Progenitor cell of endocrine pancreas (in vitro differentiated cells): ENCODE results near the gene SLC35E2B. TPM values are rescaled to one million over a fixed set of nuclear protein-coding genes. Genes with fewer than 3 reads are reported as not detected.
"Not testable (repeated sequence)": the region's sequence is repeated elsewhere in the genome, so short reads cannot be mapped to it uniquely, and the experiment has no call there.

Experiments
- DNase-seq: peaks from one replicate; pipeline ENCODE4 v3.0.0; 2021; ENCODE audit warnings: low spot score; ENCODE audit not compliant: unreplicated experiment
- H3K27ac Mint-ChIP-seq: 2 replicates; pipeline ENCODE4 v1.8.0; 2021; ENCODE audit warnings: mild to moderate bottlenecking, moderate library complexity, mixed read lengths
- H3K27me3 Mint-ChIP-seq: 2 replicates; pipeline ENCODE4 v1.8.0; 2021; ENCODE audit warnings: mixed read lengths
- H3K36me3 Mint-ChIP-seq: 2 replicates; pipeline ENCODE4 v1.8.0; 2022; ENCODE audit warnings: mixed read lengths; ENCODE audit not compliant: insufficient read depth
- H3K4me1 Mint-ChIP-seq: 2 replicates; pipeline ENCODE4 v1.8.0; 2021; ENCODE audit warnings: low read depth, mixed read lengths
- H3K4me3 Mint-ChIP-seq: 2 replicates; pipeline ENCODE4 v1.8.0; 2021; ENCODE audit warnings: low read depth, mild to moderate bottlenecking, moderate library complexity, mixed read lengths
- H3K9me3 Mint-ChIP-seq: 2 replicates; pipeline ENCODE4 v1.8.0; 2021; ENCODE audit warnings: low read depth, mixed read lengths
- CTCF ChIP-seq: fragments of 200-600 bp; sonication (generic); IDR thresholded peaks from one replicate; pipeline ENCODE4 v1.5.0; 2021; ENCODE audit warnings: antibody characterized with exemption, mild to moderate bottlenecking; ENCODE audit not compliant: unreplicated experiment
- total RNA-seq: library from RNA; stranded (reverse); gene quantifications from 2 replicates; pipeline ENCODE4 v1.2.1, GENCODE V29; 2021

The SLC35E2B gene
- total RNA-seq, 1 donor from 2014 or later, result 123 TPM

GRCh38 chr1:1640081-1640480, 52.5 kb downstream of the SLC35E2B start:
- not testable (repeated sequence) for H3K4me1 Mint-ChIP-seq, H3K9me3 Mint-ChIP-seq, H3K4me3 Mint-ChIP-seq, H3K27me3 Mint-ChIP-seq, H3K36me3 Mint-ChIP-seq, H3K27ac Mint-ChIP-seq, DNase-seq

GRCh38 chr1:1639368-1639767, 53.2 kb downstream of the SLC35E2B start:
- not testable (repeated sequence) for H3K4me1 Mint-ChIP-seq, H3K27me3 Mint-ChIP-seq, DNase-seq, H3K27ac Mint-ChIP-seq, H3K36me3 Mint-ChIP-seq, H3K4me3 Mint-ChIP-seq, H3K9me3 Mint-ChIP-seq

DNA sequence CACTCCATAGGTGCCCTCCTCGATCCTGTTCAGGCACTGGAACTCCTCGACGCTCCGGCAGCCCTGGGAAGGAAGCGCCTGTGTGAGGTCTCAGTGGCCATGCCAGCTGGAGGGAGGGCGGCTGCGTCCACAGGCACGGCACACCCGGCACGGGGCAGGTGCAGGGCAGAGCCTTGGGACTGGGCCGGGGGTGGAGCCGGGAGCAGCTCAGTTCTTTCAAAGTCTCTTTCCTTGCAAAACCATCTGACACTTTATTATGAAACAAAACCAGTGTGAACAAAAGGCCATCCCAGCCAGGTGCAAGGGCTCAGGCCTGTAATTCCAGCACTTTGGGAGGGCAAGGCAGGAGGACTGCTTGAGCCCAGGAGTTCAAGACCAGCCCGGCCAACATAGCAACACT, 54.1 kb downstream of the SLC35E2B start:
- not testable (repeated sequence) for H3K4me1 Mint-ChIP-seq, DNase-seq, H3K27me3 Mint-ChIP-seq, H3K4me3 Mint-ChIP-seq, H3K27ac Mint-ChIP-seq, H3K9me3 Mint-ChIP-seq, H3K36me3 Mint-ChIP-seq

GRCh38 chr1:1637479-1637875, 55.1 kb downstream of the SLC35E2B start:
- H3K36me3 Mint-ChIP-seq, H3K9me3 Mint-ChIP-seq, H3K27me3 Mint-ChIP-seq, H3K4me1 Mint-ChIP-seq, H3K27ac Mint-ChIP-seq, H3K4me3 Mint-ChIP-seq, DNase-seq: not testable (repeated sequence)

- H3K4me3 Mint-ChIP-seq, result not testable (repeated sequence)
These were observed 55.7 kb downstream of the SLC35E2B start for GRCh38 chr1:1636621-1637478.

DNA sequence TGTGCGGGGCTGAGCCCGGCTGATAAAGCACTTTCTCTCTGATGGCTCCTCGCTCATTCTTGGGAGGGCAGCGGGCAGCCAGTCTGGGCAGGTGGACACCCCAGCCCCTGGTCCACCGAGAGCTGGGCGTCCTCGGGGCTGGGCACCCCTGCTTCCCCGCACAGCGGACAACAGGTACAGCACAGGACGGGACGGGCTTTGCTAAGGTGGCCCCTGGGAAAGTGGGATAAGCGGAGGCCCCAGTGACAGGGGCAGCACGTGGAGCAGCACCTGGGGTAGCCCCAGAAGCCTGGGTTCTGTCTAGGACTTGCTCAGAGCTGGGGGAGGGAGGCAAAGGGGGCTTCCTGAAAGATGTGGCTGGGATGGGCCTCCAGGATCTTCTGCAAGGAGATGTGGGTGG, 58.0 kb downstream of the SLC35E2B start:
- H3K9me3 Mint-ChIP-seq, H3K4me3 Mint-ChIP-seq, DNase-seq: not testable (repeated sequence)

More at GRCh38 chr1:1636621-1637478, 55.7 kb downstream of the SLC35E2B start:
- H3K9me3 Mint-ChIP-seq, H3K4me1 Mint-ChIP-seq, H3K36me3 Mint-ChIP-seq, H3K27ac Mint-ChIP-seq, H3K27me3 Mint-ChIP-seq, DNase-seq: not testable (repeated sequence)

DNA sequence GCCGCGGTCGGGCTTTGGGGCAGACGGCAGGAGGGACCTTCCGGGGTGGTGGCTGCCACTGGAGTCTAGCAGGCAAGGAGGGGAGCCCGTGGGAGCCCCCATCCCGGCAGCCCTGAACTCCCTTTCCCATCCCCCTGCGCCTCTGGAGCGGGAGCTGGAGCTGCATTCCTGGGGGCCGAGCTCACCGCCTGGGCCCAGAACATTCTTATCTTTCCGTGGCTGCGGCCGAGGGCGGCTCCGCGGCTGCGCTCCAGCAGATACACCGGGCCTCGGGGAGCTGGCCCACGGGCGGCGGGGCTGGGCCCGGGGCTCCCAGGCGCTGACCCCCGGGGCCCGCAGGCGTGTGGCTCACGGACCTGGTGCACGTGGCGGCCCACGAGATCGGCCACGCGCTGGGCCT, 59.2 kb downstream of the SLC35E2B start:
- not testable (repeated sequence) for H3K27ac Mint-ChIP-seq, H3K36me3 Mint-ChIP-seq, H3K27me3 Mint-ChIP-seq, H3K4me1 Mint-ChIP-seq, H3K4me3 Mint-ChIP-seq, DNase-seq, H3K9me3 Mint-ChIP-seq

More for the DNA sequence above, 58.0 kb downstream of the SLC35E2B start:
- H3K27me3 Mint-ChIP-seq, H3K36me3 Mint-ChIP-seq, H3K27ac Mint-ChIP-seq, H3K4me1 Mint-ChIP-seq: not testable (repeated sequence)

GRCh38 chr1:1631782-1632420, 60.7 kb downstream of the SLC35E2B start, which contains the start of gene MMP23B:
Gene MMP23B (plus strand): TSS chr1:1632173. CDS start chr1:1632219, 46 bp downstream.
- Mint-ChIP-seq H3K4me3 (no peak within 1 kb of the TSS), H3K27ac (no peak within 1 kb of the TSS)
- no peak for TF ChIP-seq CTCF

More at GRCh38 chr1:1631782-1632420, 60.7 kb downstream of the SLC35E2B start, which contains the start of gene MMP23B:
- DNase-seq, result no peak
- H3K9me3 Mint-ChIP-seq, result no peaks in the 10 kb centered on the region
- peaks cover 1% of the 10 kb centered on the region for H3K36me3 Mint-ChIP-seq
- H3K27me3 Mint-ChIP-seq, result peaks cover 3% of the 10 kb centered on the region
- no peaks in the 10 kb centered on the region for H3K4me1 Mint-ChIP-seq
